SH-SY5Y (cell line): ENCODE measurements around the gene ZNF415.

ENCODE experiments used
- GATA2 ChIP-seq: IDR thresholded peaks from 2 replicates; pipeline ENCODE4 v1.6.1; 2011; ENCODE audit warnings: mild to moderate bottlenecking, low read depth, low read length
- GATA3 ChIP-seq: IDR thresholded peaks from 2 replicates; pipeline ENCODE4 v1.6.1; 2011; ENCODE audit warnings: low read depth, mild to moderate bottlenecking, low read length, moderate library complexity

DNA sequence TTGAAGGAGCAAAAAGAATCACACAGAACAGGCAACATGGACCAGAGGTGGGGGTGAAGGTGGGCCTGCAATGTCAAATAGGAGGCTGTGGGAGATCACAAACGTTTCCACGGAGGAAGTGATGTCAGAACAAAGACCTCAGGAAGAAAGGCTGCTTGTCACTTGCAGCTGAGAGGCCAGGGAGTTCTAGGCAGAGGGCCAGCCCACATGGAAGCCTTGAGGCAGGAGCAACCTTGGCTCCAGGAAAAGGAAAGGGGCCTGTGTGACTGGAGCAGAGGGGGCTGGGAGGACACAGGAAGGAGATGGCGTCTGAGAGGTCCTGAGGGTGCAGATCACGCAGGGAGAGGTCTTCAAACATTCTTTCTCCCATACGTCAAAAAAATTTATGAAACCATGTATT is 45.8 kb downstream of the ZNF415 start:
- TF ChIP-seq GATA2 (no peak), GATA3 (no peak)
